HG03575 (cell line): ENCODE results near the gene SPIB.
"Not testable (repeated sequence)": the region's sequence is repeated elsewhere in the genome, so short reads cannot be mapped to it uniquely, and the experiment has no call there.

Experiments
- ATAC-seq: cut with Tn5 transposase; IDR thresholded peaks from one replicate; pipeline ENCODE4 v1.9.1; 2021; ENCODE audit not compliant: unreplicated experiment, insufficient number of reproducible peaks, low FRiP score; ENCODE audit errors: extremely low read depth

The SPIB gene

GRCh38 chr19:50460161-50460765, 41.5 kb downstream of the SPIB start:
- ATAC-seq = no peak

- no peak for ATAC-seq
Measured at GRCh38 chr19:50461066-50461875, 42.5 kb downstream of the SPIB start.

GRCh38 chr19:50462970-50463369, 44.2 kb downstream of the SPIB start:
- no peak for ATAC-seq

- no peak for ATAC-seq
Measured at GRCh38 chr19:50464348-50464747, 45.6 kb downstream of the SPIB start.

GRCh38 chr19:50465000-50465399, 46.3 kb downstream of the SPIB start:
- no peak for ATAC-seq

GRCh38 chr19:50465986-50466705, 47.4 kb downstream of the SPIB start:
- no peak for ATAC-seq

GRCh38 chr19:50466706-50467039, 47.9 kb downstream of the SPIB start:
- no peak for ATAC-seq

- no peak for ATAC-seq
Measured at GRCh38 chr19:50467566-50467965, 48.8 kb downstream of the SPIB start.

GRCh38 chr19:50468818-50469217, 50.1 kb downstream of the SPIB start:
- no peak for ATAC-seq

GRCh38 chr19:50473336-50473735, 54.6 kb downstream of the SPIB start:
- not testable (repeated sequence) for ATAC-seq

GRCh38 chr19:50475101-50475568, 56.4 kb downstream of the SPIB start:
- no peak for ATAC-seq

GRCh38 chr19:50475736-50476223, 57.0 kb downstream of the SPIB start:
- no peak for ATAC-seq

GRCh38 chr19:50476224-50476906, 57.6 kb downstream of the SPIB start, which contains the start of the genes EMC10 and GARIN5A:
Gene EMC10, plus strand, starts transcription at chr19:50476507. Its CDS starts 38 bp downstream, at chr19:50476545.
Gene GARIN5A, minus strand, starts transcription at chr19:50476848. Its CDS starts 460 bp downstream, at chr19:50476388.
- no peak for ATAC-seq

- ATAC-seq = no peak
Measured at GRCh38 chr19:50476907-50477238, 58.1 kb downstream of the SPIB start.

- no peak for ATAC-seq
Measured at GRCh38 chr19:50477751-50478515, 59.2 kb downstream of the SPIB start.

- ATAC-seq = no peak
Measured at GRCh38 chr19:50478901-50479715, 60.4 kb downstream of the SPIB start.

- no peak for ATAC-seq
Measured at GRCh38 chr19:50479761-50480251, 61.1 kb downstream of the SPIB start.
